Colonic mucosa (tissue), 4 donors: Measurements from ENCODE around the gene RAI14. TPM values are rescaled to one million over a fixed set of nuclear protein-coding genes. Genes with fewer than 3 reads are reported as not detected.
"Not testable (repeated sequence)": the region's sequence is repeated elsewhere in the genome, so short reads cannot be mapped to it uniquely, and the experiment has no call there.

ENCODE experiments used
- DNase-seq: peaks from one replicate; pipeline ENCODE4 v3.0.0-alpha.2; 2020
- H3K27ac ChIP-seq: fragments of 200-600 bp; one replicate; pipeline ENCODE4 v1.8.0; 2021
- H3K27me3 ChIP-seq: fragments of 200-600 bp; one replicate; pipeline ENCODE4 v1.8.0; 2021
- H3K36me3 ChIP-seq: fragments of 200-600 bp; one replicate; pipeline ENCODE4 v1.8.0; 2021
- H3K4me1 ChIP-seq: fragments of 200-600 bp; one replicate; pipeline ENCODE4 v1.8.0; 2021; ENCODE audit warnings: mild to moderate bottlenecking
- H3K4me3 ChIP-seq: fragments of 200-600 bp; one replicate; pipeline ENCODE4 v1.8.0; 2021
- H3K9ac ChIP-seq, 2 donors: one replicate each; pipeline ENCODE4 v1.7.0; 2013; ENCODE audit warnings: control low read depth in 2 of 2, low read depth in 2 of 2, low read length in 2 of 2
- H3K9me3 ChIP-seq: fragments of 200-600 bp; one replicate; pipeline ENCODE4 v1.8.0; 2021
- intact Hi-C: fragments of 100-400 bp; cut with DNase I; formaldehyde crosslinking; loops from one replicate; pipeline ENCODE4 v1.14.1; 2022
- total RNA-seq, 2 donors: library from RNA; stranded (reverse); fragmentation: NEBNext Ultra II Directional in 1 of 2; extraction: Animal tissue kit (Norgen Biotek cat#: 25700) in 1 of 2; gene quantifications; one replicate each; pipeline ENCODE4 v1.2.1, GENCODE V29; 2021
- TF ChIP-seq, protein P1 (sequence below): fragments of 200-600 bp; IDR thresholded peaks from one replicate; pipeline ENCODE4 v1.8.0; 2022; ENCODE audit warnings: antibody characterized with exemption, mild to moderate bottlenecking
- donor health status: healthy.
- donor health status: DM: no; HTN: no; CAD: no.
- donor health status: DM: no; HTN: no; CAD: no.

RAI14 gene
- total RNA-seq, 2 donors from 2014 or later: 15.9 to 25.7 TPM

- no peaks in the 10 kb centered on the region for H3K4me1 ChIP-seq
- TF ChIP-seq, protein P1, sequence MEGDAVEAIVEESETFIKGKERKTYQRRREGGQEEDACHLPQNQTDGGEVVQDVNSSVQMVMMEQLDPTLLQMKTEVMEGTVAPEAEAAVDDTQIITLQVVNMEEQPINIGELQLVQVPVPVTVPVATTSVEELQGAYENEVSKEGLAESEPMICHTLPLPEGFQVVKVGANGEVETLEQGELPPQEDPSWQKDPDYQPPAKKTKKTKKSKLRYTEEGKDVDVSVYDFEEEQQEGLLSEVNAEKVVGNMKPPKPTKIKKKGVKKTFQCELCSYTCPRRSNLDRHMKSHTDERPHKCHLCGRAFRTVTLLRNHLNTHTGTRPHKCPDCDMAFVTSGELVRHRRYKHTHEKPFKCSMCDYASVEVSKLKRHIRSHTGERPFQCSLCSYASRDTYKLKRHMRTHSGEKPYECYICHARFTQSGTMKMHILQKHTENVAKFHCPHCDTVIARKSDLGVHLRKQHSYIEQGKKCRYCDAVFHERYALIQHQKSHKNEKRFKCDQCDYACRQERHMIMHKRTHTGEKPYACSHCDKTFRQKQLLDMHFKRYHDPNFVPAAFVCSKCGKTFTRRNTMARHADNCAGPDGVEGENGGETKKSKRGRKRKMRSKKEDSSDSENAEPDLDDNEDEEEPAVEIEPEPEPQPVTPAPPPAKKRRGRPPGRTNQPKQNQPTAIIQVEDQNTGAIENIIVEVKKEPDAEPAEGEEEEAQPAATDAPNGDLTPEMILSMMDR: no peak
- intact Hi-C loops: no loop called here
- no peak for DNase-seq
- H3K36me3 ChIP-seq: no peaks in the 10 kb centered on the region
- no peak overlapping the region for H3K9ac ChIP-seq
- H3K27me3 ChIP-seq: no peaks in the 10 kb centered on the region
- H3K4me3 ChIP-seq: no peak overlapping the region
- no peaks in the 10 kb centered on the region for H3K9me3 ChIP-seq
- no peak overlapping the region for H3K27ac ChIP-seq
Measured at GRCh38 chr5:34826347-34826746, 170.2 kb downstream of the RAI14 start.

GRCh38 chr5:34827588-34828506 lies 171.7 kb downstream of the RAI14 start:
- TF ChIP-seq, protein P1: no peak
- Histone ChIP-seq H3K9ac (no peak overlapping the region), H3K4me3 (no peak overlapping the region), H3K4me1 (no peaks in the 10 kb centered on the region), H3K27ac (no peak overlapping the region), H3K27me3 (no peaks in the 10 kb centered on the region), H3K9me3 (no peaks in the 10 kb centered on the region), H3K36me3 (no peaks in the 10 kb centered on the region)
- intact Hi-C loops: no loop called here
- DNase-seq: no peak

GRCh38 chr5:34830827-34831226 lies 174.7 kb downstream of the RAI14 start:
- intact Hi-C loops: loop anchor here (10.0 kb wide), 2 partner anchors 176 to 296 kb away; partner anchors contain the start of gene RAI14
- H3K9me3 ChIP-seq, DNase-seq, H3K4me3 ChIP-seq, H3K27ac ChIP-seq, H3K9ac ChIP-seq, H3K4me1 ChIP-seq, H3K36me3 ChIP-seq, H3K27me3 ChIP-seq: not testable (repeated sequence)

GRCh38 chr5:34831303-34831702 lies 175.2 kb downstream of the RAI14 start:
- TF ChIP-seq, protein P1: no peak
- H3K27ac ChIP-seq: no peak overlapping the region
- H3K9me3 ChIP-seq: no peaks in the 10 kb centered on the region
- H3K4me1 ChIP-seq: no peaks in the 10 kb centered on the region
- H3K27me3 ChIP-seq: no peaks in the 10 kb centered on the region
- no peak overlapping the region for H3K4me3 ChIP-seq
- DNase-seq: no peak
- no peaks in the 10 kb centered on the region for H3K36me3 ChIP-seq
- intact Hi-C loops: loop anchor here (10.0 kb wide), 2 partner anchors 177 to 297 kb away; partner anchors contain the start of gene RAI14
- H3K9ac ChIP-seq: no peak overlapping the region

DNA sequence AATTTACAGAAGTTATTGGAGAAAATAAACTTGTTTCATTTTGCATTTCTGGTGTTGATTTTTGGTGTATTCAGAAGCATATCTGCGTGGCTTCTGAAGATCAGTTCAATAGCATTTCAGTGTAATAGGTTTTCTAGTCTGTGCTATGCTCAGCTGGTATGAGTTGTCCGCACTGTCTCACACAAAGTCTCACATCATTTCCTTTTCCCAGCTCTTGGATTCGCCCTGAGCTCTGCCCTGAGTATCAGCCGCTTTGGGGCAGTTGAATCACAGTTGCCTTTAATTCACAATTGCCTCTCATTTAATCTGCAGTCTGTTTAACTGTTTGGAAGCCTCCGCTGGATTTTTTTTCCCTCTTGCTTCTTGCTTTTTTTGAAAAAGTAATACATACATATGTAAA lies 176.4 kb downstream of the RAI14 start:
- Histone ChIP-seq H3K9me3 (no peaks in the 10 kb centered on the region), H3K4me3 (no peak overlapping the region), H3K4me1 (no peaks in the 10 kb centered on the region), H3K27me3 (no peaks in the 10 kb centered on the region), H3K27ac (no peak overlapping the region), H3K36me3 (no peaks in the 10 kb centered on the region), H3K9ac (no peak overlapping the region)
- intact Hi-C loops: loop anchor here (10.0 kb wide), 2 partner anchors 178 to 298 kb away; partner anchors contain the start of gene RAI14
- TF ChIP-seq, protein P1: no peak
- DNase-seq: no peak

DNA sequence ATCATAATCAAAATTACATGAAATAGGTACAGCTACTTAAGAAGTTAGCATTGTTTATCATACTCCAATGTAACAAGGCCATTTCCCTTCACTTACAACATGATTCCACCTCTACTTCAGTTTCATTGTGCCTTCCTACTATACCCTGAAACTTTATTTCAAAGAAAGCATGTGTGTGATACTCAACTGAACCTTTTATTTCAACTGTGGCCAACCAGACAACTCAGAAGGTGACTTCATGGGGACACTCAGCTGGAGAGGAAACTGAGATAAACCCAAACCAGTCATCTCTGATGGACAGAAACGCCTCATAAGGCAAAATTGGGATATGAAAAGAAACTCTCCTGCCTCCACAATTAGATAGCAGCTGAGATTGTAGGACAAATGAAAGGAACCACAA lies 177.0 kb downstream of the RAI14 start:
- H3K9me3 ChIP-seq: no peaks in the 10 kb centered on the region
- H3K36me3 ChIP-seq: no peaks in the 10 kb centered on the region
- no peaks in the 10 kb centered on the region for H3K4me1 ChIP-seq
- intact Hi-C loops: loop anchor here (10.0 kb wide), 2 partner anchors 178 to 298 kb away; partner anchors contain the start of gene RAI14
- no peak overlapping the region for H3K4me3 ChIP-seq
- no peak overlapping the region for H3K27ac ChIP-seq
- TF ChIP-seq, protein P1: no peak
- DNase-seq: no peak
- H3K27me3 ChIP-seq: no peaks in the 10 kb centered on the region
- H3K9ac ChIP-seq: no peak overlapping the region
